Fibroblast of lung (primary cell): ENCODE results near the gene TIMM44. TPM values are rescaled to one million over a fixed set of nuclear protein-coding genes. Genes with fewer than 3 reads are reported as not detected.
A peak's percentile ranks its signal among the peaks of the same experiment; 100 is the strongest.

Source experiments
- DNase-seq, 2 donors: peaks; one replicate each; pipeline versions ENCODE4 v3.0.0 to v3.0.0-alpha.2; 2010; ENCODE audit warnings: low read depth in 2 of 2
- H2AFZ ChIP-seq: 2 replicates; pipeline ENCODE4 v1.5.1; 2012; ENCODE audit warnings: low read length, control low read depth, inconsistent platforms
- H3K27ac ChIP-seq: 2 replicates; pipeline ENCODE4 v1.5.1; 2011; ENCODE audit warnings: low read length, control low read depth; ENCODE audit not compliant: insufficient read depth
- H3K27me3 ChIP-seq: 2 replicates; pipeline ENCODE4 v1.5.1; 2011; ENCODE audit warnings: mild to moderate bottlenecking, low read length; ENCODE audit not compliant: control insufficient read depth, insufficient read depth
- H3K36me3 ChIP-seq: 2 replicates; pipeline ENCODE4 v1.5.1; 2011; ENCODE audit warnings: low read length; ENCODE audit not compliant: control insufficient read depth, insufficient read depth
- H3K4me1 ChIP-seq: 2 replicates; pipeline ENCODE4 v1.5.1; 2011; ENCODE audit warnings: low read length; ENCODE audit not compliant: control insufficient read depth, insufficient read depth; ENCODE audit errors: extremely low read depth
- H3K4me2 ChIP-seq: 2 replicates; pipeline ENCODE4 v1.5.1; 2011; ENCODE audit warnings: low read length, control low read depth; ENCODE audit not compliant: insufficient read depth; ENCODE audit errors: extremely low read depth
- H3K4me3 ChIP-seq, 4 experiments: fragments of 200-600 bp in 1 of 4; sonication (generic) in 1 of 4; replicated peaks in 1 of 4; 2 replicates each; pipeline ENCODE4 v1.5.1; 2011 to 2016; ENCODE audit warnings: low read length in 4 of 4, low read depth in 3 of 4, mild to moderate bottlenecking in 3 of 4, control low read depth in 2 of 4, inconsistent platforms in 1 of 4, mixed read lengths in 1 of 4; ENCODE audit not compliant: insufficient read depth in 1 of 4; ENCODE audit errors: control extremely low read depth in 1 of 4
- H3K79me2 ChIP-seq: 2 replicates; pipeline ENCODE4 v1.5.1; 2012; ENCODE audit warnings: mild to moderate bottlenecking, low read length, inconsistent platforms; ENCODE audit not compliant: control insufficient read depth, insufficient read depth
- H3K9ac ChIP-seq: 2 replicates; pipeline ENCODE4 v1.5.1; 2011; ENCODE audit warnings: mild to moderate bottlenecking, low read length, control low read depth; ENCODE audit not compliant: insufficient read depth
- H3K9me3 ChIP-seq: 2 replicates; pipeline ENCODE4 v1.5.1; 2012; ENCODE audit warnings: low read depth, low read length; ENCODE audit not compliant: control insufficient read depth, insufficient read depth
- H4K20me1 ChIP-seq: 2 replicates; pipeline ENCODE4 v1.5.1; 2011; ENCODE audit warnings: low read length; ENCODE audit not compliant: control insufficient read depth, insufficient read depth; ENCODE audit errors: extremely low read depth
- EZH2 ChIP-seq: IDR thresholded peaks from 2 replicates; pipeline ENCODE4 v1.5.1; 2012; ENCODE audit warnings: low read length, control low read depth, mild to moderate bottlenecking; ENCODE audit errors: missing control alignments
- polyA plus RNA-seq, 2 donors: library from polyadenylated mRNA; depleted of rRNA in 1 of 2; stranded (reverse) in 1 of 2; unstranded in 1 of 2; fragments of >200 nt; gene quantifications; 2 replicates each; pipeline ENCODE4 v1.2.1, GENCODE V29; 2011 to 2012; ENCODE audit warnings: missing spikeins in 1 of 2
- total RNA-seq: library from RNA; depleted of rRNA; stranded (reverse); fragments of >200 nt; gene quantifications from 2 replicates; pipeline ENCODE4 v1.2.1, GENCODE V29; 2014
- TF ChIP-seq, protein P1 (sequence below), 2 donors: IDR thresholded peaks in 1 of 2; conservative IDR thresholded peaks in 1 of 2; 1 replicate in 1 of 2; 2 replicates in 1 of 2; pipeline ENCODE4 v1.5.1; 2011 to 2012; ENCODE audit warnings: low read length in 2 of 2, control low read depth in 1 of 2, inconsistent platforms in 1 of 2, low read depth in 1 of 2, mild to moderate bottlenecking in 1 of 2

The TIMM44 gene
- total and polyA plus RNA-seq, 2 donors (not counting 1 experiment from before 2014, with no cell fraction given), result 29.5 to 56.1 TPM

DNA sequence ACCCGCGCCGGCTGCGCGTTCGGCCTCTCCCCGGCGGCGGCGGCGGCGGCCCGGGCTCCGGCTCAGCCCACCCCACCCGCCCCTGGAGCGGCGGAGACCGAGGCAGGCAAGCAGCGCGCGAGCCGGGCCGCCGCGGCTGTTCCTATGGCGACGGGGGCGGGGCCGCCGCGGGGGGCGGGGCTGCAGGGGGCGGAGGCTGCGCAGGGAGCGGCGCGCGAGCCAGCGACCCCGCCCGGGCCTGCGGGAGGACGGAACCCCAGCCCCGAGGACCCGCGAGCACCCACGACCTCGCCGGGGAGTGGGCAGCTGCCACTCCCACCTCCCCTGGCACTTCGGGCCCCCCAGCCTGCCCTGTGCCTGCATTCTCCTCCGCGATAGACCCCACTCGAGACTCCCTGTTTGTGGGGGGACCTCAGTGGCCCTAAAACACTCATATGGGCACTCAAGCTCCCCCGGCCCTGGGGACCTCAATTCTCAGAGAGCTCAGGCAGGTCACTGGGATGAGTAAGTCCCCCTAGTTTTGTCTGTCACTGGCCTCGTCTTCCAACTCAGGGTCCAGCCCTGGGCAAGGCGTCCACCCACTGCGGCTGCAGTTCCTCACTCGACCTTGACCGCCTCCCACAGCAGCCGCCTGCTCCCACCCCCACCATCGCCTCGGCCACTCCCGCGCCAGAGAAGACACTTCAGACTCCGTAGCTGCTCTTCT, 17.3 kb downstream of the TIMM44 start, which contains the start of gene CTXN1:
Gene CTXN1 (minus strand): TSS at position 115 of the 706 bp plus-strand sequence. CDS start 597 bp downstream, outside the sequence.
- no peak for TF ChIP-seq EZH2
- TF ChIP-seq, protein P1, sequence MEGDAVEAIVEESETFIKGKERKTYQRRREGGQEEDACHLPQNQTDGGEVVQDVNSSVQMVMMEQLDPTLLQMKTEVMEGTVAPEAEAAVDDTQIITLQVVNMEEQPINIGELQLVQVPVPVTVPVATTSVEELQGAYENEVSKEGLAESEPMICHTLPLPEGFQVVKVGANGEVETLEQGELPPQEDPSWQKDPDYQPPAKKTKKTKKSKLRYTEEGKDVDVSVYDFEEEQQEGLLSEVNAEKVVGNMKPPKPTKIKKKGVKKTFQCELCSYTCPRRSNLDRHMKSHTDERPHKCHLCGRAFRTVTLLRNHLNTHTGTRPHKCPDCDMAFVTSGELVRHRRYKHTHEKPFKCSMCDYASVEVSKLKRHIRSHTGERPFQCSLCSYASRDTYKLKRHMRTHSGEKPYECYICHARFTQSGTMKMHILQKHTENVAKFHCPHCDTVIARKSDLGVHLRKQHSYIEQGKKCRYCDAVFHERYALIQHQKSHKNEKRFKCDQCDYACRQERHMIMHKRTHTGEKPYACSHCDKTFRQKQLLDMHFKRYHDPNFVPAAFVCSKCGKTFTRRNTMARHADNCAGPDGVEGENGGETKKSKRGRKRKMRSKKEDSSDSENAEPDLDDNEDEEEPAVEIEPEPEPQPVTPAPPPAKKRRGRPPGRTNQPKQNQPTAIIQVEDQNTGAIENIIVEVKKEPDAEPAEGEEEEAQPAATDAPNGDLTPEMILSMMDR (conservative IDR thresholded peaks at IDR 0.05 in 1 of 2, IDR thresholded peaks at IDR 0.05 in 1 of 2; ENCODE audit: low read depth in 1 of 2, low read length in 2 of 2), result no peak
- Histone ChIP-seq H3K27ac (peak within 1 kb of the TSS; percentile 27), H3K9me3 (no peaks in the 10 kb centered on the region), H3K4me1 (peaks cover 30% of the 10 kb centered on the region), H3K4me3 (peak within 1 kb of the TSS; percentile 35 to 57 (median 42)), H2AFZ (no peak within 1 kb of the TSS), H3K4me2 (peak within 1 kb of the TSS; percentile 90), H3K79me2 (peaks cover 3% of the 10 kb centered on the region), H4K20me1 (no peaks in the 10 kb centered on the region), H3K27me3 (no peaks in the 10 kb centered on the region), H3K9ac (peak within 1 kb of the TSS; percentile 55), H3K36me3 (peaks cover 16% of the 10 kb centered on the region)
- peak; percentile 37 to 40 for DNase-seq

DNA sequence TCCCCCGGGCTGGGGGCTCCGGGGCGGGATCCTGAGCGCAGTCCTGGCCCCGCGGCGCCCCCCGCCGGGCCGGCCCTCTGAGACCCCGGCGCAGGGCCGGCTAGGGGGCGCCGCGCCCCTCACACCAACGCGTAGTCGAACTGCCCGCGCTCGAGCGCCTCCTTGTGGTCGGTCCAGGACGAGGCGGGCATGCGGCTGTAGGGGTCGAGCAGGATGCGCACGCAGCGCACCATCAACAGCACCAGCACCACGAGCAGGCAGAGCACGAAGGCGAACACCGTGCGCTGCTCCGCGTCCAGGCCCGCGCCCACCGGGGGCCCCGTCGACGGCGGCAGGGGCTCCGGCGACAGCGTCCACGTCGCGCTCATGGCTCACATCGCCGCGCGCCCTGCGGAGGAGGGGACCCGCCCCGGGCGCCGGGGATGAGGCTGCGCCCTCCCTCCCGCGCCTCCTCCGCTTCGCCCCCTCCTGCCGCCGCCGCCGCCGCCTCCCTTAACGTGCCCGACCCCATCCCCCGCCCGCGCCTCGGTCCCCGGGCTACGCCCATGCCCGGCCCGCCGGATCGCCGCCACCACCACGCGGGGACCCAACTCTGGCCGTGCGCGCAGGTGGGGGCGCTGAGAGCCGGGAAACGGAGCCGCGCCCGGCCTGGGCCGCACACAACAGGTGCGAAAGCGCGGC, 18.2 kb downstream of the TIMM44 start:
- Histone ChIP-seq H3K9ac (no peak overlapping the region), H3K27me3 (no peaks in the 10 kb centered on the region), H2AFZ (no peak overlapping the region), H3K4me2 (peak overlapping the region; percentile 54), H3K4me3 (peak overlapping the region in 2 of 4 experiments; percentile 15 to 42), H4K20me1 (no peaks in the 10 kb centered on the region), H3K36me3 (peaks cover 12% of the 10 kb centered on the region), H3K79me2 (peaks cover 3% of the 10 kb centered on the region), H3K4me1 (peaks cover 30% of the 10 kb centered on the region), H3K27ac (no peak overlapping the region), H3K9me3 (no peaks in the 10 kb centered on the region)
- DNase-seq, result peak; percentile 51 to 71
- no peak for TF ChIP-seq EZH2
- TF ChIP-seq, protein P1 (conservative IDR thresholded peaks at IDR 0.05 in 1 of 2, IDR thresholded peaks at IDR 0.05 in 1 of 2; ENCODE audit: low read depth in 1 of 2, low read length in 2 of 2), result peak; percentile 51 to 65

DNA sequence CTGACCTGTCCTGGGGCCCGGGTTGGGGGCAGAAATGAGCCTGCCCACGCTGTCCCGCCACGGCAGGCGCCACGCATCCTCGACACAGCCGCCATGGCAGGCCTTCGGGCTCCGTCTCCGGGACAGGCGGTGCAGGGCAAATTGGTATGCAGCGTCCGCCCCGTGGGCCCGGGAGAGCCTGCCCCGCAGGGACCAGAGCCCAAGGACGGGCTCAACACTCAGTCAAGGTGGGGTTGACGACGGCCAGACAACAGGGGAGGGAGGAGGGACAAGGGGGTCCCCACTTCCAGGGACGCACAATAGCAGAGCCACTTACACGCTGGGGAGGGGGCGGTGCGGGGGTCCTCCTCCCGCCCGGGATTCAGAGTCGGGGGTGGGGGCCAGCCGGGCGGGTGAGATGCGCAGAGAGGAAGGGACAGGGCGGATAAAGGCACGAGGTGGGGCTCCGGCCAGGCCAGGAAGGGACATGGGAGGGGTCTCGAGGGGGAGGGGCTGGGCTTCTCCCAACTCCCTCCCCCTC, 18.8 kb downstream of the TIMM44 start:
- no peak for DNase-seq
- peaks cover 32% of the 10 kb centered on the region for H3K4me1 ChIP-seq
- no peaks in the 10 kb centered on the region for H4K20me1 ChIP-seq
- H3K4me3 ChIP-seq, result peak overlapping the region in 1 of 4 experiments; percentile 42
- H3K4me2 ChIP-seq, result no peak overlapping the region
- H3K27me3 ChIP-seq, result no peaks in the 10 kb centered on the region
- H3K9ac ChIP-seq, result no peak overlapping the region
- peaks cover 3% of the 10 kb centered on the region for H3K79me2 ChIP-seq
- no peaks in the 10 kb centered on the region for H3K9me3 ChIP-seq
- peaks cover 12% of the 10 kb centered on the region for H3K36me3 ChIP-seq
- H2AFZ ChIP-seq, result no peak overlapping the region
- TF ChIP-seq EZH2, result no peak
- TF ChIP-seq, protein P1 (conservative IDR thresholded peaks at IDR 0.05 in 1 of 2, IDR thresholded peaks at IDR 0.05 in 1 of 2; ENCODE audit: low read depth in 1 of 2, low read length in 2 of 2), result no peak
- H3K27ac ChIP-seq, result no peak overlapping the region
